ELF-1 (cell line): ENCODE results near the gene ASL.
A peak's percentile ranks its signal among the peaks of the same experiment; 100 is the strongest.
"Not testable (repeated sequence)": the region's sequence is repeated elsewhere in the genome, so short reads cannot be mapped to it uniquely, and the experiment has no call there.

Experiments
- DNase-seq: peaks from one replicate; pipeline ENCODE4 v3.0.0-alpha.2; 2016; ENCODE audit warnings: low read depth, low spot score

ASL gene

GRCh38 chr7:66076462-66077329 lies 1.1 kb downstream of the ASL start:
- DNase-seq, result no peak

- DNase-seq, result no peak
Measured at GRCh38 chr7:66078067-66078466, 2.4 kb downstream of the ASL start.

- DNase-seq, result no peak
Measured at GRCh38 chr7:66082083-66082482, 6.5 kb downstream of the ASL start.

- DNase-seq, result no peak
Measured at GRCh38 chr7:66082886-66083415, 7.3 kb downstream of the ASL start.

GRCh38 chr7:66083677-66084076 lies 8.1 kb downstream of the ASL start:
- no peak for DNase-seq

- no peak for DNase-seq
Measured at GRCh38 chr7:66088861-66089838, 13.5 kb downstream of the ASL start.

GRCh38 chr7:66092654-66093053 lies 17.0 kb downstream of the ASL start:
- DNase-seq, result no peak

GRCh38 chr7:66095010-66095409 lies 19.4 kb downstream of the ASL start:
- DNase-seq, result no peak

GRCh38 chr7:66099232-66099550 lies 23.6 kb downstream of the ASL start:
- no peak for DNase-seq

GRCh38 chr7:66099551-66100407 lies 24.2 kb downstream of the ASL start:
- peak; percentile 83 for DNase-seq

GRCh38 chr7:66100408-66101050 lies 24.9 kb downstream of the ASL start:
- no peak for DNase-seq

- DNase-seq, result not testable (repeated sequence)
Measured at GRCh38 chr7:66102168-66102567, 26.5 kb downstream of the ASL start.

GRCh38 chr7:66103994-66104393 lies 28.4 kb downstream of the ASL start:
- DNase-seq, result not testable (repeated sequence)

- no peak for DNase-seq
Measured at GRCh38 chr7:66105263-66105748, 29.7 kb downstream of the ASL start.

- DNase-seq, result not testable (repeated sequence)
Measured at GRCh38 chr7:66108410-66108809, 32.8 kb downstream of the ASL start.

GRCh38 chr7:66110856-66111255 lies 35.2 kb downstream of the ASL start:
- peak; percentile 54 for DNase-seq

- DNase-seq, result peak; percentile 81
Measured at GRCh38 chr7:66114743-66115649, 39.4 kb downstream of the ASL start, which contains the start of gene CRCP. Gene CRCP (plus strand): TSS chr7:66114847. CDS start chr7:66114963, 116 bp downstream.

GRCh38 chr7:66116680-66117420 lies 41.2 kb downstream of the ASL start:
- not testable (repeated sequence) for DNase-seq

GRCh38 chr7:66118603-66119002 lies 43.0 kb downstream of the ASL start:
- no peak for DNase-seq
